ENCODE data around the gene KIZ.

KIZ gene

GRCh38 chr20:21174516-21175239, 48.8 kb downstream of the KIZ start:
- no peak overlapping the region for H3K4me3 ChIP-seq (ENCODE audit: low read depth, low read length)

- no peak overlapping the region for H3K4me3 ChIP-seq (ENCODE audit: low read depth, low read length)
These were observed 49.6 kb downstream of the KIZ start for GRCh38 chr20:21175433-21175832.

GRCh38 chr20:21177767-21178166, 51.9 kb downstream of the KIZ start:
- H3K4me3 ChIP-seq (ENCODE audit: low read depth, low read length): no peak overlapping the region

GRCh38 chr20:21179757-21180156, 53.9 kb downstream of the KIZ start:
- H3K4me3 ChIP-seq (ENCODE audit: low read depth, low read length): no peak overlapping the region

- H3K4me3 ChIP-seq (ENCODE audit: low read depth, low read length): no peak overlapping the region
These were observed 54.4 kb downstream of the KIZ start for GRCh38 chr20:21180248-21180647.

GRCh38 chr20:21181028-21181427, 55.1 kb downstream of the KIZ start:
- no peak overlapping the region for H3K4me3 ChIP-seq (ENCODE audit: low read depth, low read length)

DNA sequence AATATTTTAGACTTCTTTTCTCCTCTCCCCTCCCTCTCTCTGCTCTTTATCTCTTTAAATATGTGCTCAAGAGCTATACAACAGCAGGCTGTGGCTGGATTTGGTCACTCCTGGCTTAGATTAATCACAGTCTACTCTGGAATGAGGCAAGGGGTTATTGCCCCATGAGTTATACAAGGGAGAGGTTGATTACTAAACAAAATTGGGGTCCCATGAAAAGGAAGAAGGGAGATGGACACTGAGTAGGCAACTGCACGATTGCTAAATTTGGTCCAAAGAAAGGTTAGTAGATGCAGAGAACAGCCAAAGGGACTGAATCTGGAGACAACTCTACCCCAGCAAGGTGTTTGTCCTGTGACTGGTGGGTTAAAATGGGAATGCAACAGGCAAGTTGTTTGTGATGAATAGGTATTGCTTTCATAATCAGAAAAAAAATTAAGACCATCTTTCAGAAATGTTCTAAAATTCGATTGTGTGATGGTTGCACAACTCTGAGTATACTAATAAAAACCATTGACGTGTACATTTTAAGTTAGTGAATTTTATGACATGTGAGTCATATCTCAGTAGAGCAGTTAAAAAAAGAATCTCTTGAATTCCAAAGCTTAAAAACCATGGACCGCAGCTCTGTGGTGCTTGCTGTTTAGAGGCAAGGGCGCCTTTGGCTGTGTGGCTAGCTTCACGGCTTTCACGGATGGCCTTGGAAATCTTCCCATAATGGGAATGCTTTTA, 57.1 kb downstream of the KIZ start:
- no peak overlapping the region for H3K4me3 ChIP-seq (ENCODE audit: low read depth, low read length)

- H3K4me3 ChIP-seq (ENCODE audit: low read depth, low read length): no peak overlapping the region
These were observed 57.8 kb downstream of the KIZ start for GRCh38 chr20:21183722-21184121.

DNA sequence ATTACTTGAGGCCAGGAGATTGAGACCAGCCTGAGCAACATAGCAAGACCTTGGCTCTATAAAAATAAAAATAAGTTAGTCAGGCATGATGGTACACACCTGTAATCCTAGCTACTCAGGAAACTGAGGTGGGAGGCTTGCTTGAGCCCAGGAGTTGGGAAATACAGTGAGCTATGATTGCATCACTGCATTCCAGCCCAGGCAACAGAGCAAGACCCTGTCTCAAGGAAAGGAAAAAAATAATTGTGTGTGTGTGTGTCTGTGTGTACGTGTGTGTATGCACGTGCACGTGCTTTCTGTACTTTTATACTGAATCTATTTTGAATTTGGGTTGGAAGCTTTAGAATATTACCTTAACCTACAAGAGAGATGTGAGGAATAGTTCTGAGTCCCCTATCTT, 58.9 kb downstream of the KIZ start:
- no peak overlapping the region for H3K4me3 ChIP-seq (ENCODE audit: low read depth, low read length)

DNA sequence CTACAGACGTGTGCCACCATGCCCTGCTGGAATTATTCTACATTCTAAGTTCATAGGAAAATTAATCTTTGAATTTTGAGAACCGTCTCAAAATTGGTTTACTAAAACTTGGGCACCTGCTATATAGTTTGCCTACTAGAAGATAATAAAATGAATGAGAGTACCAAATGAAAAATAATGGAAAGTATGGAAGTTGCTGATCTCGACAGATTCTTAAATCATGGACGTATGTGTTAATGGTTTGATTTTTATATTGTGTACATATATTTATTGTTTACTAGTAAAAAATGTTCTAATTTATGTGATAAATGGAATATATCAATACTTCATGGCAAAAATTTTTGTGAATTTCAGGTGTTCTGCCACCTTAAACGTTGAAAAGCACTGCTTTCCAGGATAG, 60.0 kb downstream of the KIZ start:
- no peak overlapping the region for H3K4me3 ChIP-seq (ENCODE audit: low read depth, low read length)

DNA sequence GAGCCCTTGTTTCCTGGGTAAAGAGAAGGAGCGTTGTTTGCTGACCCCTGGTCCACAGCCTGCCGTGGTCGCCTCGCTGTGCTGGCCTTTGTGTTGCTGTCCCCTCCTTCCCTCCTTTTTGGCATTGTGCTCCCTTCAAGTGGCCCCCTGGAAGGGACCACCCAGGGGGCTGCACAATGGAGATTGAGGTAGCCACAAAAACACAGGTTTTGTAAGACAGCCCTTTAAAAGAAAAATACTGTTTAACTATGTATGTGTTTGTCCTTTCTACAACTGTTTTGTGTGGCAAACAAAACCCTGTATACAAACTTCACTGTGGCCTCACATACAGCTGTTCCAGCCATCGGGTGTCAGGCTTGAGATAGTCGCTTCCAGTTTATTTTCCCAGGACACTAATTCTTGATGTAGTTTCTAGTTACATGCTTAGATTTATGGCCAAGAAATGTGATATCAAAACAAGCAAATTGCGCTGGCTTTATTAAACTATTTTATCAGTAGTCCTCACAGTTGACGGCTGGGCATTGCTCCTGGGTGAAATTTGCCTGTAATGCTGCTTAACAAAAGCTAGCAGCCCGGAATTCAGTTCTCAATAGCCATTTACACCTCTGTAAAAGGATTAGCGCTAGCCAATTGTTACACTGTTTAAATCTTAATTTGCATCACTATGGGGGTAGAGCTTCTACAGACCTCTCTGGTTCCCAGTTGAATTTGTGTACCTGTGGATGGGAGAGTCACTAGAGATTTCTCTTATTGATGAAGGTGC, 64.1 kb downstream of the KIZ start:
- H3K4me3 ChIP-seq (ENCODE audit: low read depth, low read length): no peak overlapping the region

- no peak overlapping the region for H3K4me3 ChIP-seq (ENCODE audit: low read depth, low read length)
These were observed 65.0 kb downstream of the KIZ start for GRCh38 chr20:21190869-21191268.

- no peak overlapping the region for H3K4me3 ChIP-seq (ENCODE audit: low read depth, low read length)
These were observed 66.0 kb downstream of the KIZ start for GRCh38 chr20:21191839-21192238.

GRCh38 chr20:21202259-21202658, 76.4 kb downstream of the KIZ start:
- no peak overlapping the region for H3K4me3 ChIP-seq (ENCODE audit: low read depth, low read length)

- no peak overlapping the region for H3K4me3 ChIP-seq (ENCODE audit: low read depth, low read length)
These were observed 77.3 kb downstream of the KIZ start for GRCh38 chr20:21203088-21203656.

GRCh38 chr20:21206584-21206983, 80.7 kb downstream of the KIZ start:
- no peak overlapping the region for H3K4me3 ChIP-seq (ENCODE audit: low read depth, low read length)

DNA sequence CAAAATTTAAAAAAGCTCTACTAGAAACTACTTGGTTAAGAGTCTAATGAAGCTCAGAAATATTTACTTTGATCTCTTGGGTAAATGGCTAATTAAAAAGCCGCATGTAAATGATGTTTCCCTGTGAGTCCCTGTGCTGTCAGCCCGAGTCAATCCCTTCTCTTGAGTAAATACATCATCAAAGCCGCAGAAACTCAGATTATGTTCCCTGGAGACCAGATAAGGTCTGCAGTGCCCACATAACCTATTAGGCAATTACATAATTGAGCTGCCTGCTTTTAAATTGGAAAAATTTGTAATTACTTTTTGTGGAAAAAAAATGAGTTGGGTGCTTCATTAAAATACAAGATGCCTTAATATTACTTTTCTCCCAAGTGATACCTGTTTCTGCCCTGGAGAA, 83.1 kb downstream of the KIZ start:
- H3K4me3 ChIP-seq (ENCODE audit: low read depth, low read length): no peak overlapping the region

- H3K4me3 ChIP-seq (ENCODE audit: low read depth, low read length): no peak overlapping the region
These were observed 83.8 kb downstream of the KIZ start for GRCh38 chr20:21209668-21210067.

DNA sequence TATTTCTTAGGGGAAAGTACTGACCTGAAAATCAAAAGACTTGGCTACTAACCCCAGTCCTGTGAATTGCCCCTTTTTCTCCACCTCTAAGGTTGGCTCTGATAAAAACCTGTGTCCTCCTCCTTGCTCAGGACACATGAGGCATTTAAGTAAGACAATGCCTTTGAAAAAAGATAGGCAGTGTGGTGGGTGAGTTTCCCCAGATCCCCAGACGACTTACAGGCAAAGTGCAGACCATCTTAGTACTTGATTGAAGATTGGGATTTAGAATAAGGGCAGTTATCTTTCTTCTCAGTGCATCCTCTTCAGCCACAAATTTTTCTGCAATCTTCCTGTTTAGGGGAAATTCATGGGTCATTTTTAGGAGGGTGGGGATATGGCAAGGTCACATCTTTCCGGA, 87.8 kb downstream of the KIZ start:
- H3K4me3 ChIP-seq (ENCODE audit: low read depth, low read length): no peak overlapping the region

DNA sequence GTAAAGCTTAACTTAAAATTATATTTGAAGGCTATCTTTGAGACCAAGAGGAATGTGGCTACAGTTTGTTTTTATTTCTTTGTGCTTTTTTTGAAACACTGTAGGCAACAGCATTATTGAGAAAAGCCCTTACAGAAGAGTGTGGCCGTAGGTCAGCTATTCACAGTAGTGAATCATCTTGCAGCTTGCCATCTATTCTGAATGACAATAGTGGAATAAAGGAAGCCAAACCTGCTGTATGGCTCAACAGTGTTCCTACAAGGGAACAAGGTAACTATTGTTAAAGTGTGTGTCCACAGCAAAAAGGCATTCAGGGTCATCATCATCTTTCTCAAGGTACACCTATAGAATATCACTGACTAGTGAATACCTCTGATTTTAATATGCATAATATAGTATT, 88.5 kb downstream of the KIZ start:
- H3K4me3 ChIP-seq (ENCODE audit: low read depth, low read length): no peak overlapping the region

GRCh38 chr20:21219686-21220085, 93.8 kb downstream of the KIZ start:
- no peak overlapping the region for H3K4me3 ChIP-seq (ENCODE audit: low read depth, low read length)

- H3K4me3 ChIP-seq (ENCODE audit: low read depth, low read length): no peak overlapping the region
These were observed 98.3 kb downstream of the KIZ start for GRCh38 chr20:21224217-21224616.
